ENCODE data around the gene SSX2IP.

Gene SSX2IP

DNA sequence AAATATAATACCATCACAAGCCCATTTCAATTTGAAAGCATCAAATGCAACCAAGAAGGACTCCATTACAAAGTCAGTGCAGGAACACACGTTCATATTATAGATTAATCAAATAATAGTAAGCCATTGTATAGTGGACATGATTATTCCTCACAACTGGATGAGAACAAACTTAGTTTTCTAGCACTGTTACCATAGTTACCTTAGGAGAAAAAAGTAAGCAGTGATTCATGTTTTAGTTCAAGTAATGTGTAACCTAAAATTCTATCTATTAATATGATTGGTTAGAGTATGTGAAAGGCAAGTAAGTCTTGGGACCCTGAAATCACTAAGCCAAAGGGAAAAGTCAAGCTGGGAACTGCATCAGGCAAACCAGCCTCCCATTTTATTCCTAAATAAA, 15.2 kb downstream of the SSX2IP start:
- TF ChIP-seq CTCF (IDR thresholded peaks at IDR 0.05; ENCODE audit: low read depth, low read length) = no peak
- DNase-seq (ENCODE audit: extremely low read depth, low read depth) = no peak

- no peak for TF ChIP-seq CTCF (IDR thresholded peaks at IDR 0.05; ENCODE audit: low read depth, low read length)
- DNase-seq (ENCODE audit: extremely low read depth, low read depth) = no peak
These were observed 15.6 kb downstream of the SSX2IP start for GRCh38 chr1:84674705-84675104.

DNA sequence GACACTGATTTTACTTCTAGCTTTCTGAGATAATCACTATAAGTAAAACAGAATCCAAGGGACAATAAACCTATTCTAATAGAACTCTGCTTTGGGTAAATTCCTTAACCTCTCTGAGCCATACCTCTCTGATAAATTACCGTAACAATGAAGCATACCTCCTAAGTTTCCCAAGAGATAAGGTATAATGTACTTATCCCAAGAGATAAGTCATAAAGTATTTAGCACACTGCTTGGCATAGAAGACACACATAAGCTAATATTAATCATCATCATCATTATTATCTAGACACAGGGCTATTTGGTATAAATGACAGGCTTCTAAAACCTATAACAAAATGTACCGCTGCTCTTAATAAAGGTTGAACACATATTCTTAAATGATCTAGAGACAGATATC, 16.2 kb downstream of the SSX2IP start:
- TF ChIP-seq CTCF (IDR thresholded peaks at IDR 0.05; ENCODE audit: low read depth, low read length) = no peak
- no peak for DNase-seq (ENCODE audit: extremely low read depth, low read depth)

GRCh38 chr1:84672080-84672854, 18.0 kb downstream of the SSX2IP start:
- DNase-seq (ENCODE audit: extremely low read depth, low read depth) = no peak
- TF ChIP-seq CTCF (IDR thresholded peaks at IDR 0.05; ENCODE audit: low read depth, low read length) = no peak

DNA sequence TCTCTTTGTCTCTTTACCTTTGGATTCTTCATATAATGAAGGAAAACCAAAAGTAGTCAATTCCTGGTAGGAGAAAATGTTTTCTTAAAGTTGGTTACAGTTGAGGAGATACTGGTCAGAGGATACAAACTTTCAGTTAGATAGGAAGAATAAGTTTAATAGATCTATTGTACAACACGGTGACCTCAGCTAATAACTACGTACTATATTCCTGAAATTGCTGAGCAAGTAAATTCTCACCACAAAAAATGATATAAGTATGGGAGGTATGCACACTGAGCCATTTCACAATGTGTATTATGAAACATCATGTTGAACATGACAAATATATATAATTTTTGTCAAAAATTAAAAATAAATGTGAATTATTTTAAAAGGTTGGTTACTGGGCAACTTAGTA, 20.4 kb downstream of the SSX2IP start:
- no peak for TF ChIP-seq CTCF (IDR thresholded peaks at IDR 0.05; ENCODE audit: low read depth, low read length)
- no peak for DNase-seq (ENCODE audit: extremely low read depth, low read depth)

DNA sequence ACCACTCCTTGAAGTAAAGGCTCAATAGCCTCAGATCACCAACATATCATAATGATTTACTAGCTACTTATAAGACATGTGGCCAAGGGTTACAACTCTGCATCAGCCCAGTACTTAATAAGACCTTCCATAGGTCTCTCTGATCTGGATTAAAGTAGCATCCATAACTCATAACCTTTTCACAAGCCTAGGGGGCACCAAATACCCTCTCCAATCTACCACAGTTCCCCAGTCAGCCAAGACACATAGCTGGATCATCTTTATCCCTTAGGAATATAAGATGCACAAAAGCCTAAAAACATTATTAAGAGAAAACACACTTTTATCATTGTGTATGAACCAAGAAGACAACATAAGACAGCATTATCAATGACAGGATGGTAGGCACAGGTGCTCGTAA, 22.1 kb downstream of the SSX2IP start:
- DNase-seq (ENCODE audit: extremely low read depth, low read depth) = no peak

More for the DNA sequence above, 22.1 kb downstream of the SSX2IP start:
- peak; percentile 12 for TF ChIP-seq CTCF (IDR thresholded peaks at IDR 0.05; ENCODE audit: low read depth, low read length)

All from AG09319 (cell line).